Right lobe of liver (tissue), 6 donors: Measurements from ENCODE around the gene NDUFS7. TPM values are rescaled to one million over a fixed set of nuclear protein-coding genes. Genes with fewer than 3 reads are reported as not detected.
A peak's percentile ranks its signal among the peaks of the same experiment; 100 is the strongest.

Experiments used
- ATAC-seq, 4 donors: fragments of 200-7000 bp; cut with Tn5 transposase; one replicate each; pipeline ENCODE4 v1.9.1; 2020; ENCODE audit warnings: mild to moderate bottlenecking in 4 of 4, moderate library complexity in 4 of 4
- DNase-seq, 3 donors: peaks; one replicate each; pipeline ENCODE4 v3.0.0-alpha.2; 2020
- H3K27ac ChIP-seq, 3 donors: fragments of 200-600 bp; one replicate each; pipeline ENCODE4 v1.8.0; 2022
- H3K27me3 ChIP-seq, 2 donors: fragments of 200-600 bp; one replicate each; pipeline ENCODE4 v1.8.0; 2022
- H3K36me3 ChIP-seq, 4 donors: fragments of 200-600 bp; sonication (generic) in 1 of 4; one replicate each; pipeline versions ENCODE4 v1.5.1 to v1.8.0; 2017 to 2022; ENCODE audit warnings: control low read depth in 1 of 4
- H3K4me1 ChIP-seq, 4 donors: fragments of 200-600 bp; sonication (generic) in 1 of 4; one replicate each; pipeline versions ENCODE4 v1.5.1 to v1.8.0; 2017 to 2022; ENCODE audit warnings: control low read depth in 1 of 4
- H3K4me3 ChIP-seq, 3 donors: fragments of 200-600 bp; one replicate each; pipeline ENCODE4 v1.8.0; 2022
- H3K9me3 ChIP-seq, 4 donors: fragments of 200-600 bp; sonication (generic) in 1 of 4; one replicate each; pipeline versions ENCODE4 v1.5.1 to v1.8.0; 2017 to 2022; ENCODE audit warnings: control low read depth in 1 of 4
- CTCF ChIP-seq, 4 donors: fragments of 200-600 bp in 3 of 4; fragments of 450-650 bp in 1 of 4; IDR thresholded peaks; one replicate each; pipeline versions ENCODE4 v1.5.1 to v1.8.0; 2016 to 2022; ENCODE audit warnings: antibody characterized with exemption in 4 of 4, mild to moderate bottlenecking in 2 of 4
- POLR2A ChIP-seq: fragments of 450-650 bp; IDR thresholded peaks from one replicate; pipeline ENCODE4 v1.6.1; 2017; ENCODE audit warnings: antibody characterized with exemption, mild to moderate bottlenecking
- WGBS: methylation state at CpG from one replicate; pipeline ENCODE4 v1.1.6; 2018; ENCODE audit warnings: low coverage, low lambda C conversion rate; ENCODE audit not compliant: insufficient coverage; ENCODE audit errors: missing lambda C conversion rate; 5-methylcytosine and 5-hydroxymethylcytosine counted together
- intact Hi-C, 2 donors: fragments of 100-400 bp; cut with DNase I; formaldehyde crosslinking; loops; one replicate each; pipeline versions ENCODE4 v1.11.2 to v1.14.1; 2022
- total RNA-seq, 6 experiments: library from RNA; depleted of rRNA in 2 of 6; stranded (reverse); fragments of >200 nt in 2 of 6; fragmentation: NEBNext Ultra II Directional in 3 of 6; extraction: Animal tissue kit (Norgen Biotek cat#: 25700) in 3 of 6; gene quantifications; one replicate each; pipeline versions ENCODE4 v1.1.0 to v1.2.4, GENCODE V29; 2016 to 2023
- donor health status: DM: no; HTN: yes; CAD: no.
- donor health status: DM: no; HTN: no; CAD: no.
- donor health status: DM: no; HTN: no; CAD: no.
- donor health status: DM: no; HTN: yes; CAD: no.
- donor health status: DM: no; HTN: yes; CAD: no.

Gene NDUFS7
- total RNA-seq, 6 experiments from 2014 or later, result 70.1 to 210 (median 85.0) TPM

- Histone ChIP-seq H3K4me3 (peak overlapping the region; percentile 81 to 93 (median 92)), H3K4me1 (peaks cover 4 to 47% (median 15%) of the 10 kb centered on the region in 4 donors), H3K36me3 (peaks cover 0 to 8% (median 0%) of the 10 kb centered on the region in 4 donors), H3K9me3 (no peaks in the 10 kb centered on the region), H3K27ac (peak overlapping the region; percentile 79 to 87 (median 85)), H3K27me3 (no peaks in the 10 kb centered on the region)
- DNase-seq (peak in 2 of 3 donors; percentile 64 to 68), ATAC-seq (peak; percentile 6 to 12 (median 10))
- intact Hi-C loops, result no loop called here
- 0% methylated on average over 15 of the region's 69 CpGs for WGBS
- peak; percentile 24 for TF ChIP-seq POLR2A
- no peak for TF ChIP-seq CTCF (IDR thresholded peaks at IDR 0.05)
Observed at GRCh38 chr19:1408300-1409203, 24.8 kb downstream of the NDUFS7 start.

- DNase-seq (peak in 1 of 3 donors; percentile 57), ATAC-seq (no peak)
- WGBS, result 28% methylated on average over 3 of the region's 33 CpGs
- intact Hi-C loops, result no loop called here
- H3K9me3 ChIP-seq, result no peaks in the 10 kb centered on the region
- H3K27ac ChIP-seq, result peak overlapping the region in 1 of 3 donors; percentile 79
- TF ChIP-seq POLR2A (no peak), CTCF (IDR thresholded peaks at IDR 0.05) (no peak)
- H3K4me3 ChIP-seq, result peak overlapping the region; percentile 81 to 93 (median 92)
- H3K27me3 ChIP-seq, result no peaks in the 10 kb centered on the region
- peaks cover 0 to 9% (median 0%) of the 10 kb centered on the region in 4 donors for H3K36me3 ChIP-seq
- peaks cover 4 to 49% (median 16%) of the 10 kb centered on the region in 4 donors for H3K4me1 ChIP-seq
Observed at GRCh38 chr19:1409204-1410005, 25.7 kb downstream of the NDUFS7 start.

GRCh38 chr19:1410136-1410786 lies 26.6 kb downstream of the NDUFS7 start:
- H3K4me1 ChIP-seq, result peaks cover 4 to 55% (median 18%) of the 10 kb centered on the region in 4 donors

More at GRCh38 chr19:1410136-1410786, 26.6 kb downstream of the NDUFS7 start:
- intact Hi-C loops, result no loop called here
- DNase-seq (no peak), ATAC-seq (no peak)
- Histone ChIP-seq H3K27ac (no peak overlapping the region), H3K9me3 (no peaks in the 10 kb centered on the region), H3K4me3 (no peak overlapping the region), H3K27me3 (no peaks in the 10 kb centered on the region), H3K36me3 (peaks cover 0 to 9% (median 0%) of the 10 kb centered on the region in 4 donors)
- TF ChIP-seq CTCF (IDR thresholded peaks at IDR 0.05) (no peak), POLR2A (no peak)
- 47% methylated on average over 9 of the region's 23 CpGs for WGBS
